HEK293 (cell line): ENCODE results near the gene RWDD1.

Experiments used
- CTCF ChIA-PET: fragments of 350-600 bp; formaldehyde crosslinking; extraction: SDS; loops from one replicate; lab custom pipeline; 2021; ENCODE audit warnings: antibody characterized with exemption; lab: Yijun Ruan, JAX
- POLR2A ChIA-PET: fragments of 300-600 bp; formaldehyde crosslinking; extraction: SDS; loops from one replicate; lab custom pipeline; 2020; ENCODE audit warnings: antibody characterized with exemption, inconsistent platforms; lab: Yijun Ruan, JAX
- H3K27ac ChIP-seq: fragments of 200-500 bp; sonication (Bioruptor generic); 2 replicates; pipeline ENCODE4 v1.5.1; 2014; ENCODE audit warnings: low read depth, low read length, control low read depth, inconsistent platforms; ENCODE audit errors: extremely low read depth
- H3K36me3 ChIP-seq, 2 experiments: fragments of 200-500 bp in 1 of 2; sonication (Bioruptor generic) in 1 of 2; 1 replicate in 1 of 2; 2 replicates in 1 of 2; pipeline ENCODE4 v1.5.1; 2014 to 2017; ENCODE audit warnings: inconsistent platforms in 2 of 2, low read length in 2 of 2; ENCODE audit not compliant: control insufficient read depth in 2 of 2, insufficient read depth in 1 of 2
- H3K4me1 ChIP-seq: fragments of 200-500 bp; sonication (Bioruptor generic); 2 replicates; pipeline ENCODE4 v1.5.1; 2014; ENCODE audit warnings: mild to moderate bottlenecking, low read length, inconsistent platforms; ENCODE audit not compliant: control insufficient read depth, insufficient read depth
- H3K4me3 ChIP-seq: 2 replicates; pipeline ENCODE4 v1.5.1; 2011; ENCODE audit warnings: low read depth, mild to moderate bottlenecking, control low read depth, low read length, moderate library complexity
- H3K9me3 ChIP-seq: fragments of 200-500 bp; sonication (Bioruptor generic); 2 replicates; pipeline ENCODE4 v1.5.1; 2014; ENCODE audit warnings: low read depth, low read length, inconsistent platforms; ENCODE audit not compliant: control insufficient read depth, insufficient read depth
- BCL6B ChIP-seq: fragments of 450-650 bp; formaldehyde crosslinking; IDR thresholded peaks from 2 replicates; pipeline ENCODE4 v1.5.1; 2017; ENCODE audit warnings: missing biosample characterization, missing genetic modification characterization
- CTCF ChIP-seq: fragments of 450-650 bp; formaldehyde crosslinking; IDR thresholded peaks from 2 replicates; pipeline ENCODE4 v1.5.1; 2016; ENCODE audit warnings: missing biosample characterization, missing genetic modification characterization
- GFI1B ChIP-seq: fragments of 450-650 bp; formaldehyde crosslinking; IDR thresholded peaks from 2 replicates; pipeline ENCODE4 v1.5.1; 2016; ENCODE audit warnings: missing biosample characterization, missing genetic modification characterization
- REPIN1 ChIP-seq: fragments of 450-650 bp; formaldehyde crosslinking; IDR thresholded peaks from 2 replicates; pipeline ENCODE4 v1.5.1; 2017; ENCODE audit warnings: missing biosample characterization, missing genetic modification characterization, low read depth
- SCRT2 ChIP-seq: fragments of 450-650 bp; formaldehyde crosslinking; IDR thresholded peaks from 2 replicates; pipeline ENCODE4 v1.5.1; 2016; ENCODE audit warnings: missing biosample characterization, missing genetic modification characterization
- SP3 ChIP-seq: fragments of 450-650 bp; formaldehyde crosslinking; IDR thresholded peaks from 2 replicates; pipeline ENCODE4 v1.5.1; 2016; ENCODE audit warnings: missing biosample characterization, missing genetic modification characterization
- YY2 ChIP-seq: fragments of 450-650 bp; formaldehyde crosslinking; IDR thresholded peaks from 2 replicates; pipeline ENCODE4 v1.5.1; 2016; ENCODE audit warnings: missing biosample characterization, missing genetic modification characterization
- ZBTB17 ChIP-seq: fragments of 450-650 bp; formaldehyde crosslinking; IDR thresholded peaks from 2 replicates; pipeline ENCODE4 v1.5.1; 2016; ENCODE audit warnings: missing biosample characterization, missing genetic modification characterization
- ZBTB8A ChIP-seq: fragments of 450-650 bp; formaldehyde crosslinking; IDR thresholded peaks from 2 replicates; pipeline ENCODE4 v1.5.1; 2016; ENCODE audit warnings: missing biosample characterization, missing genetic modification characterization
- ZFP3 ChIP-seq: fragments of 450-650 bp; formaldehyde crosslinking; IDR thresholded peaks from 2 replicates; pipeline ENCODE4 v1.5.1; 2016; ENCODE audit warnings: low read depth, missing biosample characterization, missing genetic modification characterization
- ZFP69B ChIP-seq: fragments of 450-650 bp; formaldehyde crosslinking; IDR thresholded peaks from 2 replicates; pipeline ENCODE4 v1.5.1; 2016; ENCODE audit warnings: missing biosample characterization, missing genetic modification characterization
- ZIC2 ChIP-seq: fragments of 450-650 bp; formaldehyde crosslinking; IDR thresholded peaks from 2 replicates; pipeline ENCODE4 v1.5.1; 2016; ENCODE audit warnings: missing biosample characterization, missing genetic modification characterization
- ZNF138 ChIP-seq: fragments of 450-650 bp; formaldehyde crosslinking; IDR thresholded peaks from 2 replicates; pipeline ENCODE4 v1.5.1; 2016; ENCODE audit warnings: missing biosample characterization, missing genetic modification characterization, borderline replicate concordance
- ZNF335 ChIP-seq: fragments of 450-650 bp; formaldehyde crosslinking; conservative IDR thresholded peaks from 2 replicates; pipeline ENCODE4 v1.5.1; 2016; ENCODE audit warnings: missing biosample characterization, missing genetic modification characterization
- ZNF549 ChIP-seq: fragments of 450-650 bp; IDR thresholded peaks from 2 replicates; pipeline ENCODE4 v1.5.1; 2018; ENCODE audit warnings: missing biosample characterization, missing genetic modification characterization, mild to moderate bottlenecking, inconsistent platforms, moderate library complexity
- ZNF561 ChIP-seq: fragments of 450-650 bp; IDR thresholded peaks from 2 replicates; pipeline ENCODE4 v1.5.1; 2018; ENCODE audit warnings: missing biosample characterization, missing genetic modification characterization, borderline replicate concordance
- ZNF600 ChIP-seq: fragments of 450-650 bp; formaldehyde crosslinking; IDR thresholded peaks from 2 replicates; pipeline ENCODE4 v1.5.1; 2016; ENCODE audit warnings: missing biosample characterization, missing genetic modification characterization
- ZNF654 ChIP-seq: fragments of 450-650 bp; formaldehyde crosslinking; IDR thresholded peaks from 2 replicates; pipeline ENCODE4 v1.5.1; 2016; ENCODE audit warnings: low read depth, missing biosample characterization, missing genetic modification characterization
- ZNF658 ChIP-seq: fragments of 450-650 bp; formaldehyde crosslinking; IDR thresholded peaks from 2 replicates; pipeline ENCODE4; 2016; ENCODE audit warnings: missing biosample characterization, missing genetic modification characterization
- ZNF692 ChIP-seq: fragments of 450-650 bp; formaldehyde crosslinking; IDR thresholded peaks from 2 replicates; pipeline ENCODE4 v1.5.1; 2016; ENCODE audit warnings: missing biosample characterization, missing genetic modification characterization
- ZNF707 ChIP-seq: fragments of 450-650 bp; formaldehyde crosslinking; IDR thresholded peaks from 2 replicates; pipeline ENCODE4 v1.5.1; 2016; ENCODE audit warnings: missing biosample characterization, missing genetic modification characterization
- ZXDB ChIP-seq: fragments of 450-650 bp; formaldehyde crosslinking; IDR thresholded peaks from 2 replicates; pipeline ENCODE4 v1.5.1; 2016; ENCODE audit warnings: missing biosample characterization, missing genetic modification characterization
- TF ChIP-seq, protein P1 (sequence below): fragments of 450-650 bp; formaldehyde crosslinking; IDR thresholded peaks from 2 replicates; pipeline ENCODE4 v1.5.1; 2016; ENCODE audit warnings: missing biosample characterization, missing genetic modification characterization
- TF ChIP-seq, protein P2 (sequence below): fragments of 450-650 bp; formaldehyde crosslinking; IDR thresholded peaks from 2 replicates; pipeline ENCODE4 v1.5.1; 2016; ENCODE audit warnings: missing biosample characterization, missing genetic modification characterization

The RWDD1 gene

DNA sequence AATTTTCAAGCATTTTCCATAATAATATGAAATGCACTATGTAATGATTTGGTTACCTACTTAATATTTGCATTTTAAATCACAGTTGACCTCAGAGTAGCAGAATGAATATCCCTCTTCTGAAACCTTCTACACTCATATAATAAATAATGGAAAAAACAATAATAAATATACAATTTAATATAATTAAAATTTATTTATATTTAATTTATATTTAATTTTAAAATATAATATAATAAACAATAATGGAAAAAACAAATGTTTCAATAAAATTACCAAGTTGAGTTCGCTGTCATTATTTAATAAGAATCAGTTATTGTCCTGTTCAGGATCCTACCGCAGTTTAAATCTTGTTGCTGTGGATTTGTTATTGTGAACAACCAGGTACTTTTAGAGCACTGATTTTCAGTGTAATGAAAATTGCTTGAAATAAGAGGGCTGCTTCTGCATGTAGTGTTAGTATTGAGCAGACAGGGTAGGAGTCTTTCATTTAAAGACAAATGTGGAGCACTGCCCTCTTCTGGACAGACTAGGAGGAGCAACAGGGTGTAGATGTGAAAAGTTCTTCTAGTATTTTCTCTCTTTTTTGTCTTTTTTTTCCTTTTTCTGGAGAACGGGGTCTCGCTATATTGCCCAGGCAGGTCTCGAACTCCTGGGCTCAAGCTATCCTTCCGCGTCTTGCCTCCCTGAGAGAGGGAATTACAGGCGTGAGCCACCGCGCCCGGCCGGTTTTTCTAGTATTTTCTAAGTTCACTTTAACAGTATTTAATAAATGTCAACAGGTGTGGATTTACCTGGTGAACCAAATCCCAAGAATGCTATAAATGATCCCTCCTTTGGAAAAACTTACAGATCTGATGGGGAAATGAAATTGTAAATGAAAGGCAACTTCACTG, 39.4 kb upstream of the RWDD1 start:
- H3K4me3 ChIP-seq: no peak overlapping the region
- POLR2A ChIA-PET: no interaction called here
- TF ChIP-seq CTCF (tag by site-specific recombination) (0 out of 2 replicates have a peak, but pooled peaks have one; percentile 36), SCRT2 (tag by site-specific recombination) (peak; percentile 90), REPIN1 (tag by site-specific recombination) (no peak), GFI1B (tag by site-specific recombination) (peak; percentile 7; the same call in 1 of the 2 replicates), ZNF654 (peak; percentile 63), ZFP3 (tag by site-specific recombination) (0 out of 2 replicates have a peak, but pooled peaks have one; percentile 21), BCL6B (tag by site-specific recombination) (no peak), ZNF658 (no peak), SP3 (no peak), ZNF549 (tag by site-specific recombination) (no peak)
- TF ChIP-seq, protein P1, sequence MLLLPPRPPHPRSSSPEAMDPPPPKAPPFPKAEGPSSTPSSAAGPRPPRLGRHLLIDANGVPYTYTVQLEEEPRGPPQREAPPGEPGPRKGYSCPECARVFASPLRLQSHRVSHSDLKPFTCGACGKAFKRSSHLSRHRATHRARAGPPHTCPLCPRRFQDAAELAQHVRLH (tag by site-specific recombination): peak; percentile 59; the same call in 1 of the 2 replicates
- no peaks in the 10 kb centered on the region for H3K36me3 ChIP-seq
- H3K27ac ChIP-seq: no peak overlapping the region
- H3K4me1 ChIP-seq: peaks cover 28% of the 10 kb centered on the region
- H3K9me3 ChIP-seq: no peaks in the 10 kb centered on the region
- CTCF ChIA-PET: interaction anchor here (0.6 to 4.5 kb wide), 33 partner anchors 9 to 315 kb away, joined by 3 to 108 read pairs (median 5); partner anchors contain the start of genes CALHM4, CALHM5 and TSPYL4

GRCh38 chr6:116533233-116533957, 37.9 kb upstream of the RWDD1 start:
- H3K9me3 ChIP-seq: no peaks in the 10 kb centered on the region
- POLR2A ChIA-PET: interaction anchor here (1.1 kb wide), 1 partner anchor 255 kb away, joined by 4 read pairs; no protein-coding TSS in a partner anchor
- H3K4me3 ChIP-seq: no peak overlapping the region
- no peak overlapping the region for H3K27ac ChIP-seq
- H3K36me3 ChIP-seq: no peaks in the 10 kb centered on the region
- H3K4me1 ChIP-seq: peaks cover 24% of the 10 kb centered on the region
- CTCF ChIA-PET: interaction anchor here (0.6 to 4.5 kb wide), 34 partner anchors 9 to 1400 kb away, joined by 3 to 108 read pairs (median 4); partner anchors contain the start of genes CALHM4, CALHM5, DSE and TSPYL1
- TF ChIP-seq ZNF707 (tag by site-specific recombination): no peak
- peak; percentile 26 for TF ChIP-seq ZNF654
- TF ChIP-seq ZNF692 (tag by site-specific recombination): peak; percentile 58; the same call in 1 of the 2 replicates
- TF ChIP-seq ZXDB (tag by site-specific recombination): no peak
- TF ChIP-seq ZNF335 (tag by site-specific recombination): peak; percentile 62
- TF ChIP-seq YY2: no peak
- 0 out of 2 replicates have a peak, but pooled peaks have one; percentile 21 for TF ChIP-seq ZIC2 (tag by site-specific recombination)
- TF ChIP-seq ZFP69B: peak; percentile 67; the same call in 1 of the 2 replicates
- TF ChIP-seq ZNF600 (tag by site-specific recombination): no peak
- TF ChIP-seq ZBTB8A (tag by site-specific recombination): peak; percentile 78
- peak; percentile 78 for TF ChIP-seq CTCF (tag by site-specific recombination)
- TF ChIP-seq ZNF138 (tag by site-specific recombination): no peak
- 0 out of 2 replicates have a peak, but pooled peaks have one; percentile 24 for TF ChIP-seq ZNF561 (tag by site-specific recombination)
- peak; percentile 58; the same call in 1 of the 2 replicates for TF ChIP-seq ZBTB17 (tag by site-specific recombination)
- TF ChIP-seq, protein P2, sequence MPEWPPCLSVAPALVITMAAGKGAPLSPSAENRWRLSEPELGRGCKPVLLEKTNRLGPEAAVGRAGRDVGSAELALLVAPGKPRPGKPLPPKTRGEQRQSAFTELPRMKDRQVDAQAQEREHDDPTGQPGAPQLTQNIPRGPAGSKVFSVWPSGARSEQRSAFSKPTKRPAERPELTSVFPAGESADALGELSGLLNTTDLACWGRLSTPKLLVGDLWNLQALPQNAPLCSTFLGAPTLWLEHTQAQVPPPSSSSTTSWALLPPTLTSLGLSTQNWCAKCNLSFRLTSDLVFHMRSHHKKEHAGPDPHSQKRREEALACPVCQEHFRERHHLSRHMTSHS (tag by site-specific recombination): no peak
